Smooth muscle cell (in vitro differentiated cells): ENCODE measurements around the gene SLC7A4. TPM values are rescaled to one million over a fixed set of nuclear protein-coding genes. Genes with fewer than 3 reads are reported as not detected.

Experiments used
- DNase-seq: peaks from one replicate; lab custom pipeline; 2025; ENCODE audit not compliant: unreplicated experiment; lab: John Stamatoyannopoulos, UW
- H2AFZ ChIP-seq: fragments of 200-600 bp; sonication (generic); 2 replicates; pipeline ENCODE4 v1.6.0; 2016; ENCODE audit warnings: antibody characterized with exemption, low read depth, mild to moderate bottlenecking
- H3F3A ChIP-seq: fragments of 200-600 bp; sonication (generic); 2 replicates; pipeline ENCODE4 v1.6.0; 2017; ENCODE audit warnings: antibody characterized with exemption, low read depth
- H3K27ac ChIP-seq: fragments of 200-600 bp; sonication (generic); 2 replicates; pipeline ENCODE4 v1.5.1; 2016; ENCODE audit warnings: low read depth, mild to moderate bottlenecking
- H3K27me3 ChIP-seq: fragments of 200-600 bp; sonication (generic); 2 replicates; pipeline ENCODE4 v1.6.1; 2016; ENCODE audit warnings: low read depth, mild to moderate bottlenecking
- H3K36me3 ChIP-seq: fragments of 200-600 bp; sonication (generic); 2 replicates; pipeline ENCODE4 v1.5.1; 2016; ENCODE audit warnings: low read depth
- H3K4me1 ChIP-seq: fragments of 200-600 bp; sonication (generic); 2 replicates; pipeline ENCODE4 v1.5.1; 2016; ENCODE audit warnings: low read depth
- H3K4me2 ChIP-seq: fragments of 200-600 bp; sonication (generic); 2 replicates; pipeline ENCODE4 v1.6.0; 2016; ENCODE audit warnings: mild to moderate bottlenecking
- H3K4me3 ChIP-seq: fragments of 200-600 bp; sonication (generic); 2 replicates; pipeline ENCODE4 v1.5.1; 2016; ENCODE audit warnings: mild to moderate bottlenecking
- H3K79me2 ChIP-seq: fragments of 200-600 bp; sonication (generic); 2 replicates; pipeline ENCODE4 v1.6.0; 2016; ENCODE audit warnings: low read depth, mild to moderate bottlenecking
- H3K9ac ChIP-seq: fragments of 200-600 bp; sonication (generic); 2 replicates; pipeline ENCODE4 v1.6.0; 2016; ENCODE audit warnings: low read depth
- H3K9me3 ChIP-seq: fragments of 200-600 bp; sonication (generic); replicated peaks from 2 replicates; pipeline ENCODE4 v1.5.1; 2016; ENCODE audit warnings: low read depth
- H4K20me1 ChIP-seq: fragments of 200-600 bp; sonication (generic); 2 replicates; pipeline ENCODE4 v1.6.0; 2016; ENCODE audit warnings: low read depth
- WGBS: methylation state at CpG from one replicate; pipeline ENCODE4 v1.1.7; 2016; ENCODE audit warnings: low lambda C conversion rate; 5-methylcytosine and 5-hydroxymethylcytosine counted together
- polyA plus RNA-seq: library from polyadenylated mRNA; unstranded; fragments of >200 nt; fragmentation: Nextera tagmentation; extraction: Ambion mirVana; gene quantifications from 2 replicates; pipeline ENCODE4 v1.2.1, GENCODE V29; 2016
- total RNA-seq: library from RNA; depleted of rRNA; stranded (reverse); fragments of >200 nt; gene quantifications from 2 replicates; pipeline ENCODE4 v1.2.3, GENCODE V29; 2014
- TF ChIP-seq, protein P1 (sequence below): fragments of 200-600 bp; sonication (generic); IDR thresholded peaks from 2 replicates; pipeline ENCODE4 v1.5.1; 2017; ENCODE audit warnings: borderline replicate concordance, mild to moderate bottlenecking, antibody characterized with exemption; ENCODE audit not compliant: insufficient read depth, poor library complexity, severe bottlenecking

SLC7A4 gene
- total and polyA plus RNA-seq, 2 experiments from 2014 or later = 0.30 to 1.5 TPM

DNA sequence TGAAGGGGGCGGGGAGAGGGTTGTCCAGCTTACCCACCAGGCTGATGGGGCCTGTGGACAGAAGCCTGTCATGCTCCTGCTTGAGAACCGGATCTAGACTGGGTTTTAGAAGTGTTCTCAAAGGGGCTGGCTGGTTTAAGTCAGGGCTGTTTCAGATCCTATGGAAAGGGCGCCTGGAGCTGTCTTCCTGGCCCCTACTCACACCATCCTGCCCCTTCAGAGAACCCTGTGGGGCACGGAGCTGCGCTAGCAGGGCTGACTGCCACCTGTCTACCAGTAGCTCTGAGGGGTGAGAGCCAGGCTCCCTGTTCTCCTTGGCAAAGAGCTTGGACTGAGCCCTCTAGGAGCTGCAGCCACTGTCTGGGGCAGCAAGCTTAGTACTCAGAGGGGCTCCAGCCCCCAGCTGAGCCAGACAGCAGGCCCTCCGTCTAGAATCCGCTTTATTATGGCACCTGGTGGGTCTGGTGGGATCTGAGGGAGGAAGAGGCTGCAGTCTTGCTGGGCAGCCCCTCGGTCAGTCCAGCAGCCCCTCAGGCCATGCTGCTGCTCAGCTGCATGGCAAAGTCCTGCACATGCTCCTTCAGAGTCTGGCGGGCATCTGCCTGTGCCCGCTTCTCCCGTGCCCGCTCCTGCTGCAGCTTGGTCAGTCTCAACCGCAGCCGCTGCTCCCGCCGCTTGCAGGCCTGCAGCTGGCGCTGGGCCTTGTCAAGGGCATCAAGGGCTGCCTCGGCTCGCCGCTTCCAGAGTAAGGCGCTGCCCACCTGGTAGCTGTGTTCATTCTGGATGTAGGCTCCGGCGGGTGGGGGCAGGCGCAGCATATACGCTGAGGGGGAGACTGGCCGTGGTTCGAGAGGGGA lies 32.8 kb downstream of the SLC7A4 start:
- Histone ChIP-seq H3K4me1 (peaks cover 13% of the 10 kb centered on the region), H3K4me2 (no peak overlapping the region), H4K20me1 (no peaks in the 10 kb centered on the region), H3F3A (peaks cover 6% of the 10 kb centered on the region), H2AFZ (no peak overlapping the region), H3K9me3 (no peaks in the 10 kb centered on the region), H3K9ac (no peak overlapping the region), H3K36me3 (no peaks in the 10 kb centered on the region), H3K4me3 (no peak overlapping the region), H3K27ac (no peak overlapping the region), H3K79me2 (peaks cover 9% of the 10 kb centered on the region), H3K27me3 (no peaks in the 10 kb centered on the region)
- TF ChIP-seq, protein P1, sequence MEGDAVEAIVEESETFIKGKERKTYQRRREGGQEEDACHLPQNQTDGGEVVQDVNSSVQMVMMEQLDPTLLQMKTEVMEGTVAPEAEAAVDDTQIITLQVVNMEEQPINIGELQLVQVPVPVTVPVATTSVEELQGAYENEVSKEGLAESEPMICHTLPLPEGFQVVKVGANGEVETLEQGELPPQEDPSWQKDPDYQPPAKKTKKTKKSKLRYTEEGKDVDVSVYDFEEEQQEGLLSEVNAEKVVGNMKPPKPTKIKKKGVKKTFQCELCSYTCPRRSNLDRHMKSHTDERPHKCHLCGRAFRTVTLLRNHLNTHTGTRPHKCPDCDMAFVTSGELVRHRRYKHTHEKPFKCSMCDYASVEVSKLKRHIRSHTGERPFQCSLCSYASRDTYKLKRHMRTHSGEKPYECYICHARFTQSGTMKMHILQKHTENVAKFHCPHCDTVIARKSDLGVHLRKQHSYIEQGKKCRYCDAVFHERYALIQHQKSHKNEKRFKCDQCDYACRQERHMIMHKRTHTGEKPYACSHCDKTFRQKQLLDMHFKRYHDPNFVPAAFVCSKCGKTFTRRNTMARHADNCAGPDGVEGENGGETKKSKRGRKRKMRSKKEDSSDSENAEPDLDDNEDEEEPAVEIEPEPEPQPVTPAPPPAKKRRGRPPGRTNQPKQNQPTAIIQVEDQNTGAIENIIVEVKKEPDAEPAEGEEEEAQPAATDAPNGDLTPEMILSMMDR = no peak
- 97% methylated on average over 27 of the region's 27 CpGs for WGBS
- no peak for DNase-seq

DNA sequence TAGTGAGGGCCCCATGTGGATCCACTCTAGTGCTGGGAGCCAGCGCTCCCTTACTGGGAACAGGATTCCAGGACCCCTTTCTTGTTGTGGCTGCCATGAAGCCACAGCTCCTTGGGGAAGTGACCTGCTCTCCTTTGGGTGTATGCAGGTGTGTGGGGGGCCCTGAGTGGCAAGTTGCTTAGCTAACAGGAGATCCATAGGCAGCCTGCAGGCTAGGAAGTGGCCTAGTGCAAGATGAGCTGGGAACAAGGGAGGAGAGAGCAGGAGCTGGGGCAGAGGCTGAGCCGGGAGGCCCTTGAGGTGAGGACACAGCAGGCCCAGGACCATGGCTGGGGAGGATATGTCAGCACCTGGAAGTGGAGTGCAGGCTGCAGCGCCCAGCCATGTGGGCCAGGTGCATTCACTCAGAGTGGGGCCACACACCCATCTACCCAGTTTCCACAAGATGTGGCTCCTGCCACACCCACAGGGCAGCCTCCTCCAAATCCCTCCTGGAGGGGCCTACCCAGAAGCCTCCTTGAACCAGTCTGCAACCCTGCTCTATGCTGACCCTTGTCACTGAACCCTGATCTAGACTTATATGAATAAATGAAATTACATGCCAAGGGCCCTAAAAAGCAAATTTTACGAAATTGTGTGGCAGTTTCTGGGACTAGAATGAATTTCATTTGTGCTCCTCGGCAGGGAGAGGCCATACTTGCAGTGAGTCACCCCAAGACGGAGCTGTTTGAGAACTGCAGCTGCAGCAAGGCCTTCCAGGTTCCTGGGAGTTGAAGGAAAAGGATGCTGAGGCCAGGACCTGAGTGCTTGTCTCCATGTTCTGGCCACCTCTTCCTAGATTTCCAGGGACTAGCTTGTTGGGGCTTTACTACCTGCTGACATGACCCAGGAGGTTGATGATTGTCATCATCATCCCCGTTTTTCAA lies 33.7 kb downstream of the SLC7A4 start:
- Histone ChIP-seq H3K4me2 (no peak overlapping the region), H3K27ac (no peak overlapping the region)

DNA sequence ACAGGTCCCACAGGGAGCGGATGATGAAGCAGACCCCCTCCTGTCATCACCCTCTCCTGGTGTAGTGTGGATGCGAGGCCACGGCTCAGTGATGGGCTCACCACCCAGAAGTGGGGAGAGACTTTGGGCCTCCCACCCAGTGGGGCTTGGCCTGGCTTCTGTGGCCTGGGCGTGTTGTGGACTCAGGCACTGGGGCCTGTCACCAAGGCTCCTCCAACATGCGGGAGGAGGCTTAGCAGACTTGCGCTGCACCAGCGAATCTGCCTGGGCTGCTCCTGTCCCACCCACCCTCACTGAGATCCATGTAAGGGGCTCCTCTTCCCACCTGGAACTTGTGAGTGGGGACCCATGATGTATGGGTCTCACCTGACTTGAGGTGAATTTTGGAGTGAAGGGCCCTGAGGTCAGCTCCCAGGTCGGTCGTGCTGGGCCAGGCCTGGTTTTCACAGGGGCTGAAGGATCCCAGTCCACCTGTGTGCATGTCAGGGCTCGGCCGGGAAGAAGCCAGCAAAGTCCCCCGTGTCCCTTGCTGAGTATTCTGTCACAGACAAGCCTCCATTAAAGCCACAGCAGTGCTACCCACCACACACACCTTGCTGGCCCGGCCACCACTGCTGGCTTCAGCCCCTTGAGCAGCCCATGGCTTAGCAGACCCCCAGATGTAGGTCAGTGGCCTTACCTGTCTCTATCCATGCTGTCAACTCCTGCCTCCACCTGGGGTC lies 34.7 kb downstream of the SLC7A4 start:
- no peak overlapping the region for H3K4me3 ChIP-seq
- no peaks in the 10 kb centered on the region for H3K27me3 ChIP-seq
- H3F3A ChIP-seq = no peaks in the 10 kb centered on the region
- no peak overlapping the region for H3K9ac ChIP-seq
- no peaks in the 10 kb centered on the region for H4K20me1 ChIP-seq
- H2AFZ ChIP-seq = no peak overlapping the region
- H3K79me2 ChIP-seq = peaks cover 9% of the 10 kb centered on the region
- WGBS = 91% methylated on average over 13 of the region's 13 CpGs
- no peaks in the 10 kb centered on the region for H3K36me3 ChIP-seq
- no peak overlapping the region for H3K27ac ChIP-seq
- no peaks in the 10 kb centered on the region for H3K9me3 ChIP-seq
- H3K4me1 ChIP-seq = peaks cover 8% of the 10 kb centered on the region
- TF ChIP-seq, protein P1 = no peak
- no peak overlapping the region for H3K4me2 ChIP-seq
- DNase-seq = no peak

More for the DNA sequence above, 33.7 kb downstream of the SLC7A4 start:
- WGBS = 82% methylated on average over 7 of the region's 7 CpGs
- Histone ChIP-seq H3K4me1 (peaks cover 13% of the 10 kb centered on the region), H3K9me3 (no peaks in the 10 kb centered on the region), H3K9ac (no peak overlapping the region), H3K36me3 (no peaks in the 10 kb centered on the region), H3K4me3 (no peak overlapping the region), H2AFZ (no peak overlapping the region), H3K79me2 (peaks cover 9% of the 10 kb centered on the region), H3K27me3 (no peaks in the 10 kb centered on the region), H3F3A (peaks cover 6% of the 10 kb centered on the region), H4K20me1 (no peaks in the 10 kb centered on the region)
- TF ChIP-seq, protein P1 = no peak
- DNase-seq = no peak
